Upper lobe of right lung (tissue), 1 donor: ENCODE measurements around the gene KLHDC1. TPM values are rescaled to one million over a fixed set of nuclear protein-coding genes. Genes with fewer than 3 reads are reported as not detected.
A peak's percentile ranks its signal among the peaks of the same experiment; 100 is the strongest.
"Not testable (repeated sequence)": the region's sequence is repeated elsewhere in the genome, so short reads cannot be mapped to it uniquely, and the experiment has no call there.

Experiments used
- ATAC-seq: fragments of 200-7000 bp; cut with Tn5 transposase; one replicate; pipeline ENCODE4 v1.9.1; 2020; ENCODE audit warnings: mild to moderate bottlenecking, moderate library complexity
- DNase-seq: peaks from one replicate; pipeline ENCODE4 v3.0.0-alpha.2; 2020
- H3K27ac ChIP-seq: fragments of 200-600 bp; one replicate; pipeline ENCODE4 v1.8.0; 2022
- H3K27me3 ChIP-seq: fragments of 200-600 bp; one replicate; pipeline ENCODE4 v1.8.0; 2022; ENCODE audit warnings: mild to moderate bottlenecking
- H3K36me3 ChIP-seq: fragments of 200-600 bp; one replicate; pipeline ENCODE4 v1.8.0; 2022
- H3K4me1 ChIP-seq: fragments of 200-600 bp; one replicate; pipeline ENCODE4 v1.8.0; 2022
- H3K4me3 ChIP-seq: fragments of 200-600 bp; one replicate; pipeline ENCODE4 v1.8.0; 2022; ENCODE audit warnings: mild to moderate bottlenecking
- H3K9me3 ChIP-seq: fragments of 200-600 bp; one replicate; pipeline ENCODE4 v1.8.0; 2022
- intact Hi-C: fragments of 100-400 bp; cut with DNase I; formaldehyde crosslinking; loops from one replicate; pipeline ENCODE4 v1.11.0; 2022
- long read RNA-seq: library from polyadenylated mRNA; unstranded; transcript quantifications from one replicate; pipeline ENCODE4 v2.0.0, GENCODE V29; 2021
- total RNA-seq: library from RNA; stranded (reverse); fragmentation: NEBNext Ultra II Directional; extraction: Animal tissue kit (Norgen Biotek cat#: 25700); gene quantifications from one replicate; pipeline ENCODE4 v1.2.1, GENCODE V29; 2021
- TF ChIP-seq, protein P1 (sequence below): fragments of 200-600 bp; IDR thresholded peaks from one replicate; pipeline ENCODE4 v1.8.0; 2022; ENCODE audit warnings: antibody characterized with exemption
- donor health status: DM: no; HTN: yes; CAD: no; lungs with severe emphysema.

KLHDC1 gene, protein sequence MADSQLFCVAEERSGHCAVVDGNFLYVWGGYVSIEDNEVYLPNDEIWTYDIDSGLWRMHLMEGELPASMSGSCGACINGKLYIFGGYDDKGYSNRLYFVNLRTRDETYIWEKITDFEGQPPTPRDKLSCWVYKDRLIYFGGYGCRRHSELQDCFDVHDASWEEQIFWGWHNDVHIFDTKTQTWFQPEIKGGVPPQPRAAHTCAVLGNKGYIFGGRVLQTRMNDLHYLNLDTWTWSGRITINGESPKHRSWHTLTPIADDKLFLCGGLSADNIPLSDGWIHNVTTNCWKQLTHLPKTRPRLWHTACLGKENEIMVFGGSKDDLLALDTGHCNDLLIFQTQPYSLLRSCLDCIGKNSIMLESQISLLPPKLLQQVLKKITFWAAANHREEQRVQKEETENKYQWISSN
- 7.6 TPM for total RNA-seq
- long read RNA-seq, partial matches to known transcripts, result 0 of 7 reads
- long read RNA-seq, other reads (novel, unspliced or antisense), result 3 of 7 reads

DNA sequence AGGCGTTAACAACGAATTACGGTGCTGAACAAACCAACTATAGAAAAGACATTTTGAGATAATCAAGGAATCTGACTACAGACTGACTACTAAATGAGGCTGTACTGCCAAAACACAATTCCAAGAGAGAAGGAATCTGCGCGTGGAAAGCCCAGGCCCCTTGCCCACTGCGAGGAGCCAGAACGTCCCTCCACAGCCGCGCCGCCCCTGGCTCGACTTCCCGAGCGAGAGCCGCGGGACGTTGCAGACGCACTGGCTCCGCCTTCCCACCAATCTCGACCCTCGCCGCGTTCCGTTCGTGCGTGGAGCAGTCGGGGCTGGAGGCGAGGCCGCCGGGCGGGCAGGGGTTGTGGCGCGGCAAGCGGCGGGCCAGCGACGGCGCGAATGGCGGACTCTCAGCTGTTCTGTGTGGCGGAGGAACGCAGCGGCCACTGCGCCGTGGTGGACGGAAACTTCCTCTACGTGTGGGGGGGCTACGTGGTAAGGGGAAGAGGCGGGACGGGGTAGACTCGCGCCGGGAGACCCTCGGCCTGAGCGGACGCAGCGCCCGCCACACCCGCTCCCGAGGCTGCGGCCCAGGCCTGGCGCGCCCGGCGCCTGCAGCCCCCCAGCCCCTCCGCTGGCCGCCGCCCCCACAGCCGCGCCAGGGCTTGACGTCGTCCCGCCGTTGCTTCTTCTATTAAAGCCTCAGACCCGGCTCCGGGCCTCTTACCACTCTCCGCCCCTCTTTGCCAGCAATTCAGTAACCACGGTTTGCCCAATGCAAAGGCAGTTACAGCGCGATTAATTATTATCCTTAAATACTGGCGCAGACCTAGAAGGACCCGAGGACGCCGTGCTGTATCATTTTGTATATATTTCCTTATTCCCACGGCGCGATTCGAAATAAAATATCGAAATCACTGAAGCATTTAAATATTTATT, at the start of gene KLHDC1:
TSS of gene KLHDC1 (plus strand) at position 310 of the 924 bp plus-strand sequence. CDS start at position 385, 75 bp downstream.
- peak; percentile 94 for ATAC-seq
- DNase-seq, result peak; percentile 95
- TF ChIP-seq, protein P1, sequence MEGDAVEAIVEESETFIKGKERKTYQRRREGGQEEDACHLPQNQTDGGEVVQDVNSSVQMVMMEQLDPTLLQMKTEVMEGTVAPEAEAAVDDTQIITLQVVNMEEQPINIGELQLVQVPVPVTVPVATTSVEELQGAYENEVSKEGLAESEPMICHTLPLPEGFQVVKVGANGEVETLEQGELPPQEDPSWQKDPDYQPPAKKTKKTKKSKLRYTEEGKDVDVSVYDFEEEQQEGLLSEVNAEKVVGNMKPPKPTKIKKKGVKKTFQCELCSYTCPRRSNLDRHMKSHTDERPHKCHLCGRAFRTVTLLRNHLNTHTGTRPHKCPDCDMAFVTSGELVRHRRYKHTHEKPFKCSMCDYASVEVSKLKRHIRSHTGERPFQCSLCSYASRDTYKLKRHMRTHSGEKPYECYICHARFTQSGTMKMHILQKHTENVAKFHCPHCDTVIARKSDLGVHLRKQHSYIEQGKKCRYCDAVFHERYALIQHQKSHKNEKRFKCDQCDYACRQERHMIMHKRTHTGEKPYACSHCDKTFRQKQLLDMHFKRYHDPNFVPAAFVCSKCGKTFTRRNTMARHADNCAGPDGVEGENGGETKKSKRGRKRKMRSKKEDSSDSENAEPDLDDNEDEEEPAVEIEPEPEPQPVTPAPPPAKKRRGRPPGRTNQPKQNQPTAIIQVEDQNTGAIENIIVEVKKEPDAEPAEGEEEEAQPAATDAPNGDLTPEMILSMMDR, result no peak
- Histone ChIP-seq H3K27ac (peak within 1 kb of the TSS; percentile 96), H3K36me3 (no peaks in the 10 kb centered on the region), H3K4me3 (peak within 1 kb of the TSS; percentile 70), H3K4me1 (peaks cover 13% of the 10 kb centered on the region), H3K9me3 (no peaks in the 10 kb centered on the region), H3K27me3 (no peaks in the 10 kb centered on the region)
- intact Hi-C loops, result no loop called here

DNA sequence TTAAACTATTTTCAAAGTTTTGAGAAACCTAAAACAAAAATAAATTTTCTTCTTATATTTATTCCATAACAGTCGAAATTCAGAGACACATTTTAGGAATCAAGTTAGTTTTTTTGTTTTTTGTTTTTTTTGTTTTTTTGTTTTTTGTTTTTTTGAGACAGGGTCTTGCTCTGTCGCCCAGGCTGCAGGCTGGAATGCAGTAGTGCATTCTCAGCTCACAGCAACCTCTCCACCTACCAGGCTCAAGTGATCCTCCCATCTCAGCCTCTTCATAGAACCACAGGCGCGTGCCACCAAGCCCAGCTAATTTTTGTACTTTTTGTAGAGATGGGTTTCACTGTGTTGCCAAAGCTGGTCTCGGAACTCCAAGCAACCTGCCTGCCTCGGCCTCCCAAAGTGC, 39.4 kb upstream of the KLHDC1 start:
- no peaks in the 10 kb centered on the region for H3K36me3 ChIP-seq
- no peak overlapping the region for H3K27ac ChIP-seq
- no peaks in the 10 kb centered on the region for H3K27me3 ChIP-seq
- H3K9me3 ChIP-seq, result no peaks in the 10 kb centered on the region
- intact Hi-C loops, result no loop called here
- H3K4me3 ChIP-seq, result no peak overlapping the region
- no peak for ATAC-seq
- no peak for DNase-seq
- H3K4me1 ChIP-seq, result no peaks in the 10 kb centered on the region
- TF ChIP-seq, protein P1, result no peak

DNA sequence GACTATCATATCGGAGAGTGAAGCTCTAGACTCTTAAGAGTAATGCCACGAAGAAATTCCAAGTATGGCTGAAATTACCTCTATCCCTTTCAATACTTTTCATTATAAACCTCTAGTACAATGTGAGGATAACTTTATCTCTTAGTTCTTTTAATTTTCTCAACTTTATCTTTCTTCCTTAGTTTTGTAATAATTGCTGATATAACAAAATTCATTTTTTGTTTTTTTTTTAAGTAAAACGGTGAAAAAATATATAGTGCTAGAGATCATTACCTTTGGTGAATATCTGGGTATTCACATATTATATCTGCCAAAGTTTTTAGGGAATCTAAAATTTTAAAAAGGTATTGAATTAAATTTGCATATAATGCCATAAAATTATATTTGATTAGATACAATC, 38.4 kb upstream of the KLHDC1 start:
- ATAC-seq (no peak), DNase-seq (no peak)
- H3K9me3 ChIP-seq, result no peaks in the 10 kb centered on the region
- H3K27ac ChIP-seq, result no peak overlapping the region
- H3K4me3 ChIP-seq, result no peak overlapping the region
- intact Hi-C loops, result no loop called here
- no peaks in the 10 kb centered on the region for H3K4me1 ChIP-seq
- TF ChIP-seq, protein P1, result no peak
- no peaks in the 10 kb centered on the region for H3K36me3 ChIP-seq
- H3K27me3 ChIP-seq, result no peaks in the 10 kb centered on the region

DNA sequence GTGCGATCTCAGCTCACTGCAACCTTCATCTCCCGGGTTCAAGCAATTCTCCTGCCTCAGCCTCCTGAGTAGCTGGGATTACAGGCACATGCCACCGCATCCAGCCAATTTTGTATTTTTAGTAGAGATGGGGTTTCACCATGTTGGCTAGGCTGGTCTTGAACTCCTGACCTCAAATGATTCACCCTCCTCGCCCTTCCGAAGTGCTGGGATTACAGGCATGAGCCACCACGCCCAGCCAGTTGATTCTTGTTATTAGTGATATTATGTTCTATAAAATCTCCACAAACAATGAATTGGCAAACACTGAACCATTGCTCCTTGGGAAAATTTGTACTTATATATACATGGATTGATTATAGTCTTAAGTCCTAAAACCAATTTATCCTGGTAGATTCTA, 35.4 kb upstream of the KLHDC1 start:
- intact Hi-C loops, H3K27ac ChIP-seq, H3K4me1 ChIP-seq, ATAC-seq, H3K4me3 ChIP-seq, DNase-seq, H3K9me3 ChIP-seq, H3K27me3 ChIP-seq, H3K36me3 ChIP-seq: not testable (repeated sequence)

DNA sequence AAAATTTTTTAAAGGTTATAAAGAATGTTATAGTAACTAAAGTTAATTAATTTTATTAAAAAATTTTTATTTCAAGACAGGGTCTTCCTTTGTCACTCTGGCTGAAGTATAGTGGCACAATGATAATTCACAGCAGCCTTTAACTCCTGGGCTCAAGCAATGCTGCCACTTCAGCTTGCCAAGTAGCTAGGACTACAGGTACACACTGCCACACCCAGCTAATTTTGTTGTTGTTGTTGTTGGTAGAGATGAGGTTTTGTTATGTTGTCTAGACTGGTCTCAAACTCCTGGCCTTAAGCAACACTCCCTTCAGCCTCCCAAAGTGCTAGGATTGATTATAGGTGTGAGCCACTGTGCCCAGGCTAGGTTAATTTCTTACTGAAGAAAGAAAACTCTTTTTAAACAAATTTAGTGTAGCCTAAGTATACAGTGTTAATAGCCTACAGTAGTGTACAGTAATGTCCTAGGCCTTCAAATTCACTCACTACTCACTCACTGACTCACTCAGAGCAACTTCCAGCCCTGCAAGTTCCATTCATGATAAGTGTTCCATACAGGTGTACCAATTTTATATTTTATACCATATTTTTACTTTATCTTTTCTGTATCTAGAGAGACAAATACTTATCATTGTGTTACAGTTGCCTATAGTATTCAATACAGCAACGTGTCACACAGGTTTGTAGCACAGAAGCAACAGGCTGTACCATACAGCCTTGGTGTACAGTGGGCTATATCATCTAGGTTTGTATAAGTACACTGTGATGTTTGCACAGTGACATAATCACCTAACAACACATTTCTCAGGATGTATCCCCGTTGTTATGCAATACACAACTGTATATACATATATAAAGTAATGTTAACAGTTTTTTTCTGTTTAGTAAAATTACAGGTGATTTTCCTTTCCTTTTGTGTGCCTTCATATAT, 33.1 kb upstream of the KLHDC1 start:
- Histone ChIP-seq H3K27me3 (no peaks in the 10 kb centered on the region), H3K4me3 (no peak overlapping the region), H3K27ac (no peak overlapping the region), H3K9me3 (no peaks in the 10 kb centered on the region), H3K36me3 (no peaks in the 10 kb centered on the region), H3K4me1 (no peaks in the 10 kb centered on the region)
- no peak for ATAC-seq
- no peak for DNase-seq
- intact Hi-C loops, result no loop called here
- TF ChIP-seq, protein P1, result no peak
